ENCODE results near the gene PDE9A. TPM values are rescaled to one million over a fixed set of nuclear protein-coding genes. Genes with fewer than 3 reads are reported as not detected.

Gene PDE9A
- total RNA-seq, 2 experiments from 2014 or later, result 7.5 to 9.5 TPM

- no peaks in the 10 kb centered on the region for H3K9me3 Mint-ChIP-seq
- peaks cover 19% of the 10 kb centered on the region for H3K4me1 Mint-ChIP-seq
- no peaks in the 10 kb centered on the region for H3K27me3 Mint-ChIP-seq
- ATAC-seq (ENCODE audit: low read depth) (no peak), DNase-seq (no peak)
- POLR2A ChIA-PET, result no interaction called here
- no peak overlapping the region for H3K4me3 Mint-ChIP-seq
- no peaks in the 10 kb centered on the region for H3K36me3 Mint-ChIP-seq
- H3K27ac Mint-ChIP-seq, result no peak overlapping the region
Observed at GRCh38 chr21:42750737-42751530, 97.5 kb downstream of the PDE9A start.

- no peak for DNase-seq
- POLR2A ChIA-PET, result no interaction called here
- no peak for ATAC-seq (ENCODE audit: low read depth)
- Mint-ChIP-seq H3K27ac (no peak overlapping the region), H3K9me3 (no peaks in the 10 kb centered on the region), H3K4me1 (peaks cover 10% of the 10 kb centered on the region), H3K27me3 (no peaks in the 10 kb centered on the region), H3K4me3 (no peak overlapping the region), H3K36me3 (no peaks in the 10 kb centered on the region)
Observed at GRCh38 chr21:42751866-42752265, 98.4 kb downstream of the PDE9A start.

GRCh38 chr21:42753804-42754203, 100.4 kb downstream of the PDE9A start:
- Mint-ChIP-seq H3K27ac (no peak overlapping the region), H3K36me3 (no peaks in the 10 kb centered on the region)
- DNase-seq, result no peak

DNA sequence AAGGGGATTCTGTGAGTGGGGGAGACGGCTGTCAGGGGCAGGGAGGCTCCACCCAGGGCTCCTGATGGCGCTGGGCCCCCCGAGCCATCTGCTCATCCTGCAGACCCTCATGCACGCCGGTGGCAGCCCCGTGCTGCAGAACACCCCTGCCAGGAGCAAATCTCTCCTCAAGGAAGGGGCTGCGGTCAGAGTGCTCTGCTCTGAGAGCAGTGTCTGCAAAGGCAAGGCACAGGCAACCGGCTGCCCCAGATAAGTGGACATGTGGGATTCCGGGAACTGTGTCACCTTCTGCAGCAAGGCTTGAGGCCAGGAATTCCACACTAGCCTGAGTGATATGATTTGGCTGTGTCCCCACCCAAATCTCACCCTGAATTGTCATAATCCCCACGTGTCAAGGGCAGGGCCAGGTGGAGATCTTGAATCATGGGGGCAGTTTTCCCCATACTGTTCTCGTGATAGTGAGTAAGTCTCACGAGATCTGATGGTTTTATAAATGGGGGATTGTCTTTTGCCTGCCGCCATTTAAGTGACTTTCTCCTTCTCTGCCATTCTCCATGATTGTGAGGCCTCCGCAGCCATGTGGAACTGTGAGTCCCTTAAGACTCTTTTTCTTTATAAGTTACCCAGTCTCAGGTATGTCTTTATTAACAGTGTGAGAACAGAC, 101.0 kb downstream of the PDE9A start:
- no peaks in the 10 kb centered on the region for H3K36me3 Mint-ChIP-seq
- POLR2A ChIA-PET, result no interaction called here
- H3K27me3 Mint-ChIP-seq, result no peaks in the 10 kb centered on the region
- ATAC-seq (ENCODE audit: low read depth) (no peak), DNase-seq (no peak)
- no peak overlapping the region for H3K4me3 Mint-ChIP-seq
- no peaks in the 10 kb centered on the region for H3K9me3 Mint-ChIP-seq
- no peak overlapping the region for H3K27ac Mint-ChIP-seq
- no peaks in the 10 kb centered on the region for H3K4me1 Mint-ChIP-seq

More at GRCh38 chr21:42753804-42754203, 100.4 kb downstream of the PDE9A start:
- no peak for ATAC-seq (ENCODE audit: low read depth)
- Mint-ChIP-seq H3K4me1 (no peaks in the 10 kb centered on the region), H3K4me3 (no peak overlapping the region), H3K9me3 (no peaks in the 10 kb centered on the region), H3K27me3 (no peaks in the 10 kb centered on the region)
- POLR2A ChIA-PET, result no interaction called here

- DNase-seq, result no peak
- no peaks in the 10 kb centered on the region for H3K4me1 Mint-ChIP-seq
- H3K27ac Mint-ChIP-seq, result no peak overlapping the region
- no peaks in the 10 kb centered on the region for H3K36me3 Mint-ChIP-seq
- ATAC-seq (ENCODE audit: low read depth), result no peak
- H3K4me3 Mint-ChIP-seq, result no peak overlapping the region
- H3K9me3 Mint-ChIP-seq, result no peaks in the 10 kb centered on the region
- H3K27me3 Mint-ChIP-seq, result no peaks in the 10 kb centered on the region
- POLR2A ChIA-PET, result interaction anchor here (0.9 kb wide), 1 partner anchor 45 kb away, joined by 3 read pairs; no protein-coding TSS in a partner anchor
Observed at GRCh38 chr21:42755031-42755665, 101.7 kb downstream of the PDE9A start.

- no peaks in the 10 kb centered on the region for H3K4me1 Mint-ChIP-seq
- no peak for ATAC-seq (ENCODE audit: low read depth)
- no peaks in the 10 kb centered on the region for H3K9me3 Mint-ChIP-seq
- POLR2A ChIA-PET, result interaction anchor here (0.9 kb wide), 1 partner anchor 45 kb away, joined by 3 read pairs; no protein-coding TSS in a partner anchor
- DNase-seq, result no peak
- H3K27me3 Mint-ChIP-seq, result no peaks in the 10 kb centered on the region
- no peak overlapping the region for H3K4me3 Mint-ChIP-seq
- H3K27ac Mint-ChIP-seq, result no peak overlapping the region
- H3K36me3 Mint-ChIP-seq, result no peaks in the 10 kb centered on the region
Observed at GRCh38 chr21:42755766-42756579, 102.6 kb downstream of the PDE9A start.

GRCh38 chr21:42756580-42757250, 103.3 kb downstream of the PDE9A start:
- H3K9me3 Mint-ChIP-seq, result no peaks in the 10 kb centered on the region
- H3K4me3 Mint-ChIP-seq, result no peak overlapping the region
- H3K36me3 Mint-ChIP-seq, result no peaks in the 10 kb centered on the region
- no peak for ATAC-seq (ENCODE audit: low read depth)
- POLR2A ChIA-PET, result no interaction called here
- no peaks in the 10 kb centered on the region for H3K4me1 Mint-ChIP-seq
- DNase-seq, result no peak
- no peak overlapping the region for H3K27ac Mint-ChIP-seq
- H3K27me3 Mint-ChIP-seq, result no peaks in the 10 kb centered on the region

DNA sequence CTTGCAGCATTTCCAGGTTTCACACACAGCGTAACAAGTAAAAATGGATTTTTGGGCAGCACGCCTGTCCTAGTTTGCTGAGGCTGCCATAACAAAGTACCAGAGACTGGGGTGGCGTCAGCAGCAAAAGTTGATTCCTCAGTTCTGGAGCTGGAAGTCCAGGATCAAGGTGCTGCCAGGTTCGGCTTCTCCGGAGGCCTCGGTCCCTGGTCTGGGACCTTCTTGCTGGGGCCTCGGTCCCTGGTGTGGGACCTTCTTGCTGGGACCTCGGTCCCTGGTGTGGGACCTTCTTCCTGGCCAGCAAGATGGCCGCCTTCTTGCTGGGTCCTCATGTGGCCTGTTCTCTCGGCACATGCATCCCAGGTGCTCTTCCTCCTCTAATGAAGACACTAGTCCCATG, 104.0 kb downstream of the PDE9A start:
- no peak for ATAC-seq (ENCODE audit: low read depth)
- no peak overlapping the region for H3K27ac Mint-ChIP-seq
- no peak overlapping the region for H3K4me3 Mint-ChIP-seq
- no peaks in the 10 kb centered on the region for H3K9me3 Mint-ChIP-seq
- no peaks in the 10 kb centered on the region for H3K36me3 Mint-ChIP-seq
- POLR2A ChIA-PET, result no interaction called here
- no peaks in the 10 kb centered on the region for H3K4me1 Mint-ChIP-seq
- no peak for DNase-seq
- no peaks in the 10 kb centered on the region for H3K27me3 Mint-ChIP-seq

DNA sequence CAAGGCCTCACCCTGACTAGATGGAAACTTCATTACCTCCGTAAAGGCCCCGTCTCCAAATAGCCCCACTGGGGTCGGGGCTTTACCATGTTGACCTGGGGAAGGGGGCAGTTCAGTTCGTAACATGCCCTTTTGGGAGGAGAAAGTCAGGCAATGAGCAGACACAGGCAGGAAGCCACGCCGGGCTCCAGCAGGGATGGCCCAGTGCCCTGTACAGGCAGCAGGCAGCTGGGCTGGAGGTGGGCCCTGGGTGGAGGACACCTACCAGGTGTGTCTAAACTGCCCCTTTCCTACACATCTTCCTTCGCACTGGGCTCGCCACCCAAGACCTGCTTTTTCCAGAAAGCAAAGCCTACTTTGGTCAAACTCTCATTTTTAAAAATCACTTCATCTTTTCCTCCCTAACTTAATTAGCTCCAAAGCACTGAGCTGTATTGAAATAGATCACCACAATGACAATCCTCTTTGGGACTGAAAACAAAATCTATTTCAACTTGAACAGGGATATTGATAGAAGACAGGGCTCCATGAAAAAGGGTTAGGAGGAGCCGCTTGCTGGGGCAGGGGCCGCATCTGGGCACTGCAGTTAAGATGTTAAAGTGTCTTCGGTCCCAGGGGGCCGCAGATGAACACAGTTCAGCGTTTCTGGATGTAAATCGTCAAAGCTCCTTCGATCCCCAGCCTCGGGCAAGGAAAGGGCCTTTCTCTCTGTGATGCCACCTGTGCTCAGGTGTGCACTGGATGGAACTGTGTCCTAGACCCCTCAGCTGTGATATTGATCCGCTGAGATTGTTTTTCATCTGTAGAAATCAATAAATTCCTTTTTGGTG, 104.6 kb downstream of the PDE9A start:
- Mint-ChIP-seq H3K4me1 (no peaks in the 10 kb centered on the region), H3K27ac (no peak overlapping the region), H3K27me3 (no peaks in the 10 kb centered on the region), H3K36me3 (no peaks in the 10 kb centered on the region), H3K4me3 (no peak overlapping the region), H3K9me3 (no peaks in the 10 kb centered on the region)
- DNase-seq, result no peak
- POLR2A ChIA-PET, result no interaction called here
- ATAC-seq (ENCODE audit: low read depth), result no peak

DNA sequence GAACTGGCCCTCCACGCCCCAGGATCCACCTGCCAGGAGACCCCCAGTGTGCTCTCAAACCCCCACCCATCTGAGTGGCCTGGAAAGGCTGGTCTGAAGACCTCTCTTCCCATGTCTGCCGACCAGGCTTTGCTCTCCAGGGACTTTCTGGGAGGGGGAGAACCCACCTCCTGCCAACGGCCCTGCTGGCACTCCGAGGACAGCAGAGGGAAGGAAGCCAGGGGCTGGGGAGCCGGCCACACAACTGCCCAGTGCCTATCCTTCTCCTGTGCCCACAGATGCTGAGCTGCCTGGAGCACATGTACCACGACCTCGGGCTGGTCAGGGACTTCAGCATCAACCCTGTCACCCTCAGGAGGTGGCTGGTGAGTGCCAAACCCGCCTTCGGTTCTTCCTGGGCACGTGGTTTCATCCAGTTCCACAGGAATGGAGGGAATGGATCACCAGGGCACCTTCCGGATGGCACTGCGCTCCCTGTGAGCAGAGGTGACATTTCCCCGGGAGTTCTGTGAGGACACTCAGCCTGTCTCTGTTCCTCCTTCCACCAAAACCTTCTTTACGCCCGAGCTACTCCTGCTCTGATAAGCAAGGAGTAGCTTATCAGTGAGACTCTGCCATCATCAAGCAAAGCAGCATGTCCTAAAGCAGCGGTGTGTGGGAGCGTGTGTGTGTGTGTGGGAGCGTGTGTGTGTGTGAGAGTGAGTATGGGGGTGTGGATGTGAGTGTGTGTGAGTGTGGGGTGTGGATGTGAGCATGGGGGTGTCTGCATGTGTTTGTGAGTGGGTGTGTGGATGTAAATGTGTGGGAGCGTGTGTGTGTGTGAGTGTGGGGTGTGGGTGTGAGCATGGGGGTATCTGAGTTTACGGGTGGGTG, 105.5 kb downstream of the PDE9A start:
- DNase-seq, result no peak
- no peak overlapping the region for H3K4me3 Mint-ChIP-seq
- no peaks in the 10 kb centered on the region for H3K9me3 Mint-ChIP-seq
- H3K27me3 Mint-ChIP-seq, result no peaks in the 10 kb centered on the region
- ATAC-seq (ENCODE audit: low read depth), result no peak
- POLR2A ChIA-PET, result no interaction called here
- no peaks in the 10 kb centered on the region for H3K36me3 Mint-ChIP-seq
- no peak overlapping the region for H3K27ac Mint-ChIP-seq
- H3K4me1 Mint-ChIP-seq, result no peaks in the 10 kb centered on the region

DNA sequence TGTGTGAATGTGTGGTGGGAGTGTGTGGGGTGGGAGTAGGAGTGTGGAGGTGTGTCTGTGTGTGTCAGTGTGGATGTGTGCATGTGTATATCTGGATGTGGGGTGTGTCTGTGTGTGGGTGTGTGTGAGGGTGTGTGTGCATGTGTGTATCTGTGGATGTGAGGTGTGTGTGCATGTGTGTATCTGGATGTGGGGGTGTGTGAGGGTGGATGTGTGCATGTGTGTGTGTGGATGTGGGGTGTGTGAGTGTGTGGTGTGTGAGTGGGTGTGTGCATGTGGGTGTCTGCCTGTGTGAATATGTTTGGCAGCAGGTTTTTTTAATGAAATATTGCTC, 106.1 kb downstream of the PDE9A start:
- no peak for DNase-seq
- no peak for ATAC-seq (ENCODE audit: low read depth)
- H3K36me3 Mint-ChIP-seq, result no peaks in the 10 kb centered on the region
- H3K9me3 Mint-ChIP-seq, result no peaks in the 10 kb centered on the region
- H3K4me1 Mint-ChIP-seq, result no peaks in the 10 kb centered on the region
- no peak overlapping the region for H3K4me3 Mint-ChIP-seq
- POLR2A ChIA-PET, result no interaction called here
- H3K27me3 Mint-ChIP-seq, result no peaks in the 10 kb centered on the region
- H3K27ac Mint-ChIP-seq, result no peak overlapping the region
